HepG2 (cell line): ENCODE data around the gene SEMA4A. TPM values are rescaled to one million over a fixed set of nuclear protein-coding genes. Genes with fewer than 3 reads are reported as not detected.

ENCODE experiments used
- ATAC-seq: fragments of 200-7000 bp; cut with Tn5 transposase; 3 replicates; pipeline ENCODE4 v1.9.1; 2020; ENCODE audit warnings: mild to moderate bottlenecking, moderate library complexity
- BruUV-seq: library from RNA; stranded (reverse); fragments of 400-500 nt; replicated peaks from 2 replicates; lab custom pipeline; 2021; lab: Mats Ljungman, UMichigan
- CTCF ChIA-PET: fragments of 300-600 bp; formaldehyde crosslinking; extraction: SDS; loops from one replicate; lab custom pipeline; 2021; ENCODE audit warnings: low total read pairs, inconsistent platforms, low intra/inter-chr PET ratio; lab: Yijun Ruan, JAX
- POLR2A ChIA-PET: fragments of 350-600 bp; sonication (Branson Sonifier 250); formaldehyde crosslinking; loops from one replicate; lab custom pipeline; 2020; ENCODE audit warnings: antibody characterized with exemption, inconsistent platforms; lab: Yijun Ruan, JAX
- DNase-seq: peaks from one replicate; pipeline ENCODE4 v3.0.0-alpha.2; 2015; ENCODE audit warnings: low spot score
- FAIRE-seq: peaks from 3 replicates; lab custom pipeline; 2011; peaks lifted over from hg19 to GRCh38; lab: Jason Lieb, UNC
- H2AFZ ChIP-seq: one replicate; pipeline ENCODE4 v1.6.1; 2011; ENCODE audit warnings: low read length, inconsistent platforms
- H3K27ac ChIP-seq: fragments of 300-600 bp; 3 replicates; pipeline ENCODE4 v1.8.0; 2011; ENCODE audit warnings: mixed run types, mild to moderate bottlenecking, mixed read lengths, low read length, inconsistent platforms; ENCODE audit not compliant: insufficient read depth; ENCODE audit errors: extremely low read length
- H3K27me3 ChIP-seq, 2 experiments: fragments of 200-600 bp in 1 of 2; 2 replicates in 1 of 2; 3 replicates in 1 of 2; pipeline versions ENCODE4 v1.6.0 to v1.8.0; 2011; ENCODE audit warnings: low read length in 2 of 2, mild to moderate bottlenecking in 2 of 2, moderate library complexity in 2 of 2, inconsistent platforms in 1 of 2; ENCODE audit not compliant: insufficient read depth in 2 of 2, control insufficient read depth in 1 of 2
- H3K36me3 ChIP-seq, 2 experiments: fragments of 200-600 bp in 1 of 2; replicated peaks in 1 of 2; 2 replicates in 1 of 2; 3 replicates in 1 of 2; pipeline versions ENCODE4 v1.5.1 to v1.8.0; 2011; ENCODE audit warnings: low read length in 2 of 2, inconsistent platforms in 1 of 2; ENCODE audit not compliant: insufficient read depth in 2 of 2, control insufficient read depth in 1 of 2
- H3K4me1 ChIP-seq: 2 replicates; pipeline ENCODE4 v1.5.1; 2012; ENCODE audit warnings: low read length, inconsistent platforms; ENCODE audit not compliant: insufficient read depth
- H3K4me2 ChIP-seq: 2 replicates; pipeline ENCODE4 v1.6.0; 2011; ENCODE audit warnings: low read depth, low read length, inconsistent platforms
- H3K4me3 ChIP-seq, 3 experiments: fragments of 200-600 bp in 1 of 3; sonication (generic), shearing (Covaris generic) in 1 of 3; replicated peaks in 1 of 3; 2 replicates each; pipeline ENCODE4 v1.5.1; 2011 to 2016; ENCODE audit warnings: low read length in 3 of 3, inconsistent platforms in 2 of 3, low read depth in 2 of 3, mild to moderate bottlenecking in 2 of 3, control low read depth in 1 of 3, mixed read lengths in 1 of 3; ENCODE audit not compliant: insufficient read depth in 1 of 3
- H3K79me2 ChIP-seq: one replicate; pipeline ENCODE4 v1.6.1; 2011; ENCODE audit warnings: low read length, inconsistent platforms; ENCODE audit not compliant: insufficient read depth
- H3K9ac ChIP-seq: 2 replicates; pipeline ENCODE4 v1.6.0; 2011; ENCODE audit warnings: mild to moderate bottlenecking, low read depth, low read length, inconsistent platforms; ENCODE audit not compliant: insufficient read depth
- H3K9me3 ChIP-seq: 2 replicates; pipeline ENCODE4 v1.5.1; 2012; ENCODE audit warnings: mild to moderate bottlenecking, low read length
- H4K20me1 ChIP-seq: 2 replicates; pipeline ENCODE4 v1.6.0; 2011; ENCODE audit warnings: inconsistent platforms, mild to moderate bottlenecking, low read length, moderate library complexity; ENCODE audit not compliant: insufficient read depth
- E2F5 ChIP-seq: sonication (generic); formaldehyde crosslinking; conservative IDR thresholded peaks from 2 replicates; pipeline ENCODE4 v1.4.0; 2020; ENCODE audit warnings: missing genetic modification reagents
- MEF2D ChIP-seq: sonication (generic); formaldehyde crosslinking; IDR thresholded peaks from 2 replicates; pipeline ENCODE4 v1.5.1; 2020; ENCODE audit warnings: mild to moderate bottlenecking, missing genetic modification reagents
- SNAPC4 ChIP-seq: sonication (generic); formaldehyde crosslinking; IDR thresholded peaks from 2 replicates; pipeline ENCODE4 v1.4.0; 2020; ENCODE audit warnings: mild to moderate bottlenecking, missing genetic modification reagents
- SP4 ChIP-seq: sonication (generic); formaldehyde crosslinking; IDR thresholded peaks from 2 replicates; pipeline ENCODE4 v1.8.1; 2023; ENCODE audit warnings: mild to moderate bottlenecking, missing genetic modification reagents
- TSC22D2 ChIP-seq: sonication (generic); formaldehyde crosslinking; IDR thresholded peaks from 2 replicates; pipeline ENCODE4 v1.5.1; 2020; ENCODE audit warnings: missing genetic modification reagents, mild to moderate bottlenecking, borderline replicate concordance
- ZBTB7A ChIP-seq: sonication (generic); formaldehyde crosslinking; IDR thresholded peaks from 2 replicates; pipeline ENCODE4 v1.8.0; 2022; ENCODE audit warnings: mild to moderate bottlenecking, missing genetic modification reagents
- ZNF317 ChIP-seq: sonication (generic); formaldehyde crosslinking; IDR thresholded peaks from 2 replicates; pipeline ENCODE4 v1.5.0; 2020; ENCODE audit warnings: mild to moderate bottlenecking, missing genetic modification reagents
- ZNF569 ChIP-seq: sonication (generic); formaldehyde crosslinking; IDR thresholded peaks from 2 replicates; pipeline ENCODE4 v1.5.0; 2020; ENCODE audit warnings: mild to moderate bottlenecking, missing genetic modification reagents, moderate library complexity, borderline replicate concordance
- WGBS: methylation state at CpG from one replicate; pipeline ENCODE4 v1.1.6; 2017; ENCODE audit warnings: low lambda C conversion rate; 5-methylcytosine and 5-hydroxymethylcytosine counted together
- in situ Hi-C: cut with HindIII; loops from 2 replicates; pipeline ENCODE4 v1.10.0; 2017; ENCODE audit warnings: low pct_unique_long_range_greater_than_20kb; ENCODE audit not compliant: extremely low pct_ligation_motif_present
- intact Hi-C: fragments of 100-400 bp; cut with micrococcal nuclease; formaldehyde crosslinking; loops from one replicate; pipeline ENCODE4 v1.10.0; 2022; ENCODE audit not compliant: unreplicated experiment
- polyA plus RNA-seq, 8 experiments: library from polyadenylated mRNA; depleted of rRNA in 3 of 8; stranded (reverse) in 7 of 8; unstranded in 1 of 8; fragments of >200 nt; fragmentation: Illumina TruSeq in 4 of 8; extraction: Trizol in 4 of 8; gene quantifications; 2 replicates each; pipeline versions ENCODE4 v1.2.1 to v1.2.3, GENCODE V29; 2011 to 2016; ENCODE audit warnings: low read depth in 4 of 8, missing spikeins in 1 of 8, mixed read lengths in 1 of 8; ENCODE audit not compliant: insufficient read depth in 1 of 8
- total RNA-seq, 5 experiments: library from RNA; depleted of rRNA; stranded (reverse); fragments of >200 nt; fragmentation: Illumina TruSeq; extraction: Trizol; gene quantifications; 2 replicates each; pipeline ENCODE4 v1.2.3, GENCODE V29; 2016; ENCODE audit warnings: low read depth in 1 of 5

SEMA4A gene
- total and polyA plus RNA-seq, 2 of the 13 experiments (the other 11 are each of a cell fraction or from before 2014, with no cell fraction given) = 0.09 to 0.20 TPM

- TF ChIP-seq SP4 (CRISPR knock-in tag) (no peak), SNAPC4 (CRISPR knock-in tag) (no peak), ZNF569 (no peak), MEF2D (CRISPR knock-in tag) (no peak), TSC22D2 (no peak), ZBTB7A (CRISPR knock-in tag) (no peak)
Measured at GRCh38 chr1:156155756-156156510, 2.5 kb downstream of the SEMA4A start (continued).

- no peak overlapping the region for H3K4me2 ChIP-seq
- in situ Hi-C loops = no loop called here
- no peak overlapping the region for H2AFZ ChIP-seq
- H4K20me1 ChIP-seq = no peaks in the 10 kb centered on the region
- CTCF ChIA-PET = no interaction called here
- DNase-seq = no peak
- FAIRE-seq = no peak
- H3K79me2 ChIP-seq = no peaks in the 10 kb centered on the region
- H3K4me1 ChIP-seq = peaks cover 28% of the 10 kb centered on the region
- intact Hi-C loops = no loop called here
- no TSS peak for BruUV-seq
- no peaks in the 10 kb centered on the region for H3K9me3 ChIP-seq
- TF ChIP-seq E2F5 (CRISPR knock-in tag) (no peak), ZNF317 (CRISPR knock-in tag) (0 out of 2 replicates have a peak, but pooled peaks have one; percentile 39)
- TF ChIP-seq, all 625 proteins: peak for 1
- POLR2A ChIA-PET = no interaction called here
- 85% methylated on average over 3 of the region's 3 CpGs for WGBS
- no peaks in the 10 kb centered on the region for H3K36me3 ChIP-seq
- no peak overlapping the region for H3K4me3 ChIP-seq
- H3K9ac ChIP-seq = no peak overlapping the region
- H3K27ac ChIP-seq = no peak overlapping the region
- H3K27me3 ChIP-seq = peaks cover 0 to 29% of the 10 kb centered on the region in 2 experiments; a peak in 3 of 5 replicates
- no peak for ATAC-seq
Measured at GRCh38 chr1:156157506-156157905, 4.1 kb downstream of the SEMA4A start.
